Common myeloid progenitor, CD34-positive (primary cell): ENCODE measurements around the gene TSFM.

Experiments used
- CTCF ChIA-PET: fragments of 350-600 bp; sonication (Branson Sonifier 250); formaldehyde crosslinking; loops from one replicate; lab custom pipeline; 2021; ENCODE audit warnings: antibody characterized with exemption; lab: Charles Lee
- POLR2A ChIA-PET: fragments of 350-600 bp; sonication (Branson Sonifier 250); formaldehyde crosslinking; loops from one replicate; lab custom pipeline; 2021; ENCODE audit warnings: antibody characterized with exemption; lab: Charles Lee
- DNase-seq, 3 donors: peaks; one replicate each; pipeline versions ENCODE4 v3.0.0 to v3.0.0-alpha.2; 2013
- H3K27ac ChIP-seq, 2 experiments: 1 replicate in 1 of 2; 2 replicates in 1 of 2; pipeline ENCODE4 v1.7.0; 2013; ENCODE audit warnings: inconsistent platforms in 2 of 2, low read length in 2 of 2, mild to moderate bottlenecking in 2 of 2, low read depth in 1 of 2, moderate library complexity in 1 of 2; ENCODE audit not compliant: severe bottlenecking in 2 of 2, insufficient read depth in 1 of 2, poor library complexity in 1 of 2
- H3K27me3 ChIP-seq, 5 experiments: replicated peaks in 2 of 5; 1 replicate in 3 of 5; 2 replicates in 2 of 5; pipeline versions ENCODE4 v1.6.1 to v1.7.0; 2013; ENCODE audit warnings: low read length in 4 of 5, mild to moderate bottlenecking in 2 of 5, moderate library complexity in 2 of 5, inconsistent platforms in 1 of 5; ENCODE audit not compliant: insufficient read depth in 5 of 5, control insufficient read depth in 4 of 5
- H3K36me3 ChIP-seq, 4 experiments: 1 replicate in 2 of 4; 2 replicates in 2 of 4; pipeline versions ENCODE4 v1.6.1 to v1.7.0; 2013; ENCODE audit warnings: low read length in 3 of 4, control low read depth in 1 of 4, mild to moderate bottlenecking in 1 of 4; ENCODE audit not compliant: control insufficient read depth in 4 of 4, insufficient read depth in 4 of 4
- H3K4me1 ChIP-seq, 4 experiments: 1 replicate in 3 of 4; 2 replicates in 1 of 4; pipeline versions ENCODE4 v1.6.1 to v1.7.1; 2013; ENCODE audit warnings: low read length in 3 of 4, mild to moderate bottlenecking in 3 of 4, control low read depth in 1 of 4, inconsistent platforms in 1 of 4, moderate library complexity in 1 of 4; ENCODE audit not compliant: control insufficient read depth in 4 of 4, insufficient read depth in 4 of 4; ENCODE audit errors: control extremely low read depth in 1 of 4
- H3K4me3 ChIP-seq, 7 experiments: 1 replicate in 4 of 7; 2 replicates in 3 of 7; pipeline versions ENCODE4 v1.5.1 to v1.7.0; 2013; ENCODE audit warnings: mild to moderate bottlenecking in 7 of 7, low read length in 6 of 7, moderate library complexity in 6 of 7, inconsistent platforms in 2 of 7, low read depth in 2 of 7, control low read depth in 1 of 7; ENCODE audit not compliant: insufficient read depth in 4 of 7, control insufficient read depth in 1 of 7; ENCODE audit errors: extremely low read depth in 1 of 7
- H3K9me3 ChIP-seq, 5 experiments: 1 replicate in 4 of 5; 2 replicates in 1 of 5; pipeline versions ENCODE4 v1.6.1 to v1.7.1; 2013; ENCODE audit warnings: low read length in 4 of 5, mild to moderate bottlenecking in 2 of 5, inconsistent platforms in 1 of 5, low read depth in 1 of 5, moderate library complexity in 1 of 5; ENCODE audit not compliant: control insufficient read depth in 4 of 5, insufficient read depth in 2 of 5; ENCODE audit errors: control extremely low read depth in 1 of 5
- WGBS: methylation state at CpG from one replicate; pipeline ENCODE4 v1.1.5; 2013; ENCODE audit not compliant: insufficient coverage; 5-methylcytosine and 5-hydroxymethylcytosine counted together

The TSFM gene

DNA sequence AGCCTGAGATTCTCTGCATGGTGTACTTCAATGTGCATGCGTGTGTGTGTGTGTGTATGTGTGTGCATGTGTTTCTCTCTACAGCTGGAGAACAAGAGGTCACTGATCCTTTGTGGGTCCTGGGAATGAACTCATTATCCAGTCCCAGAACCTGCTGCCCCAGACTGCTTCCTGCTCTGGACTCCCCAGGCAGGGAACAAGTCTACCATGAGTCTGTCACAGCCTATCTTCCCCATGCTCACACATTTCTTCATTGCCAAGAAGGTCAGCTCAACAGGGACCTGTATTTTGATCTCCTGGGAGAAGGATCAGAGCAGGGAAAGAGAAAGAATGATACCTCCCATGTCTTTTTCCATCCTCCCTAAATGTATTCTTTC, 41.2 kb upstream of the TSFM start:
- Histone ChIP-seq H3K27ac (peak overlapping the region; percentile 65 to 85), H3K36me3 (peaks cover 0 to 30% (median 11%) of the 10 kb centered on the region in 4 experiments), H3K9me3 (no peaks in the 10 kb centered on the region), H3K4me3 (peak overlapping the region; percentile 31 to 87 (median 72)), H3K27me3 (no peaks in the 10 kb centered on the region), H3K4me1 (peaks cover 18 to 59% (median 52%) of the 10 kb centered on the region in 4 experiments)
- WGBS, result no CpG with 5 or more reads among the region's 1 CpG
- no peak for DNase-seq
- POLR2A ChIA-PET, result interaction anchor here (0.5 to 1.6 kb wide), 6 partner anchors 9 to 223 kb away, joined by 3 to 7 read pairs (median 4); partner anchors contain the start of gene CDK4
- CTCF ChIA-PET, result interaction anchor here (0.8 to 2.6 kb wide), 15 partner anchors 9 to 159 kb away, joined by 3 to 11 read pairs (median 4); partner anchors contain the start of genes CYP27B1 and OS9

GRCh38 chr12:57741844-57742738, 40.5 kb upstream of the TSFM start:
- ChIA-PET POLR2A (interaction anchor here (0.6 to 1.1 kb wide), 5 partner anchors 8 to 439 kb away, joined by 3 to 5 read pairs (median 4); partner anchors contain the start of gene CDK4), CTCF (interaction anchor here (1.0 to 2.6 kb wide), 13 partner anchors 8 to 160 kb away, joined by 3 to 11 read pairs (median 6); partner anchors contain the start of gene CYP27B1)
- Histone ChIP-seq H3K27me3 (no peaks in the 10 kb centered on the region), H3K27ac (peak overlapping the region; percentile 65 to 85), H3K9me3 (no peaks in the 10 kb centered on the region), H3K36me3 (peaks cover 0 to 30% (median 12%) of the 10 kb centered on the region in 4 experiments), H3K4me3 (peak overlapping the region; percentile 31 to 87 (median 72)), H3K4me1 (peaks cover 18 to 59% (median 52%) of the 10 kb centered on the region in 4 experiments)
- WGBS, result 14% methylated on average over 13 of the region's 14 CpGs
- peak; percentile 83 to 90 (median 87) for DNase-seq

- Histone ChIP-seq H3K4me1 (peaks cover 18 to 59% (median 52%) of the 10 kb centered on the region in 4 experiments), H3K27ac (peak overlapping the region; percentile 95 to 98), H3K4me3 (peak overlapping the region in 5 of 7 experiments; percentile 79 to 99 (median 86)), H3K9me3 (no peaks in the 10 kb centered on the region), H3K27me3 (no peaks in the 10 kb centered on the region), H3K36me3 (peaks cover 0 to 35% (median 19%) of the 10 kb centered on the region in 4 experiments)
- peak in 1 of 3 donors; percentile 35 for DNase-seq
- CTCF ChIA-PET, result interaction anchor here (0.6 to 2.9 kb wide), 3 partner anchors 9 to 36 kb away, joined by 3 to 11 read pairs (median 6); no protein-coding TSS in a partner anchor
- no CpG with 5 or more reads among the region's 2 CpGs for WGBS
- POLR2A ChIA-PET, result interaction anchor here (1.0 kb wide), 1 partner anchor 16 kb away, joined by 3 read pairs; no protein-coding TSS in a partner anchor
These were observed 38.8 kb upstream of the TSFM start for GRCh38 chr12:57743769-57744168.

- peak overlapping the region; percentile 95 to 98 for H3K27ac ChIP-seq
- peak; percentile 91 to 94 (median 94) for DNase-seq
- no peaks in the 10 kb centered on the region for H3K9me3 ChIP-seq
- H3K4me3 ChIP-seq, result peak overlapping the region; percentile 79 to 99 (median 86)
- CTCF ChIA-PET, result interaction anchor here (0.9 to 2.9 kb wide), 8 partner anchors 9 to 39 kb away, joined by 3 to 11 read pairs (median 4); partner anchors contain the start of gene TSFM
- peaks cover 0 to 36% (median 24%) of the 10 kb centered on the region in 4 experiments for H3K36me3 ChIP-seq
- no peaks in the 10 kb centered on the region for H3K27me3 ChIP-seq
- 5% methylated on average over 19 of the region's 21 CpGs for WGBS
- H3K4me1 ChIP-seq, result peaks cover 18 to 54% (median 48%) of the 10 kb centered on the region in 4 experiments
- POLR2A ChIA-PET, result interaction anchor here (1.0 kb wide), 1 partner anchor 15 kb away, joined by 3 read pairs; no protein-coding TSS in a partner anchor
These were observed 38.3 kb upstream of the TSFM start for GRCh38 chr12:57744194-57744776.

DNA sequence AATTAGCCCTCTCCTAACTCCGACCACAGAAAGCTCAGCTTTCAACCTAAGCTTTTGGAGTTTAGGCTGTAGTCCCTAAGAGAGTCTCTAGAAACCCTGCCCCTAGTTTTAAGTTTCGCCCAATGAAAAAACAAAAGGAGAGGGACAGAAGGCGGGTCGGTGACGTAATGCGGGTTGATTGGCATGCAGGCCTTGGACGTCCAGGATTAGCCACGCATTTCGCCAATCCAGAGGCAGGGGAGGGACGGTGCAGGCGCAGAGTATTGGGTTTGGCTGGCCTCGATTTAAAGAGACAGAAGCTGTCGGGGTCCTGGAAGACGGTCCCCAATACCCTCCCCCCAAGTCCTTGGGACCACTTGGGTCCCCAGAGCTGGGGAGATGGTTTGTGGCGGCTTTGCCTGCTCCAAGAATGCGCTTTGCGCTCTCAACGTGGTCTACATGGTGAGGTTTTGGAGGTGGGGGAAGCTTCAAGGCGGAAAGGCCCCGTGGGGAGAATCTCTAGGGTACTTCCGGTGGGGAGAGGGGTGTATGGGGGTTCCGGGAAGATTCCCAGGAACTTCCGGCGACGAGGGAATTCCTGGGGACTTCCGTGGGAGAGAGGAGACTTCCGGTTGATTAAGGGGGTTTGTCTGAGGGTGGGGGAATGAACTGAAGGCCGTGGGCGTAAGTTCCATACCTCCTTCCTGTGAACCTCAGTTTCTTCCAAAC, 37.7 kb upstream of the TSFM start, which contains the start of gene TSPAN31:
TSS of gene TSPAN31 (plus strand) at position 263 of the 708 bp plus-strand sequence. CDS start at position 379, 116 bp downstream.
- no peaks in the 10 kb centered on the region for H3K27me3 ChIP-seq
- WGBS, result under 1% methylated on average over 19 of the region's 29 CpGs
- H3K36me3 ChIP-seq, result peaks cover 0 to 34% (median 27%) of the 10 kb centered on the region in 4 experiments
- POLR2A ChIA-PET, result interaction anchor here (1.0 kb wide), 1 partner anchor 14 kb away, joined by 3 read pairs; no protein-coding TSS in a partner anchor
- H3K9me3 ChIP-seq, result no peaks in the 10 kb centered on the region
- CTCF ChIA-PET, result interaction anchor here (0.9 to 2.9 kb wide), 8 partner anchors 9 to 38 kb away, joined by 3 to 11 read pairs (median 4); partner anchors contain the start of gene TSFM
- H3K27ac ChIP-seq, result peak within 1 kb of the TSS; percentile 95 to 98
- DNase-seq, result peak; percentile 99
- H3K4me3 ChIP-seq, result peak within 1 kb of the TSS; percentile 79 to 99 (median 86)
- H3K4me1 ChIP-seq, result peaks cover 18 to 48% (median 42%) of the 10 kb centered on the region in 4 experiments

GRCh38 chr12:57745485-57745881, 37.1 kb upstream of the TSFM start:
- H3K4me1 ChIP-seq, result peaks cover 14 to 45% (median 38%) of the 10 kb centered on the region in 4 experiments
- no peak for DNase-seq
- H3K4me3 ChIP-seq, result peak overlapping the region; percentile 79 to 99 (median 86)
- 71% methylated on average over 7 of the region's 8 CpGs for WGBS
- peak overlapping the region; percentile 95 to 98 for H3K27ac ChIP-seq
- POLR2A ChIA-PET, result no interaction called here
- no peaks in the 10 kb centered on the region for H3K9me3 ChIP-seq
- CTCF ChIA-PET, result interaction anchor here (0.7 to 2.9 kb wide), 7 partner anchors 9 to 37 kb away, joined by 3 to 11 read pairs (median 4); partner anchors contain the start of gene TSFM
- H3K36me3 ChIP-seq, result peaks cover 2 to 38% (median 30%) of the 10 kb centered on the region in 4 experiments
- no peaks in the 10 kb centered on the region for H3K27me3 ChIP-seq
